Non-pigmented ciliary epithelial cell (primary cell): ENCODE results near the gene CACNA1H.

Experiments used
- DNase-seq: peaks from one replicate; pipeline ENCODE4 v3.0.0-alpha.2; 2010; ENCODE audit warnings: low read depth

CACNA1H gene

GRCh38 chr16:1123525-1124230 lies 29.2 kb upstream of the CACNA1H start:
- DNase-seq, result no peak

- DNase-seq, result no peak
Measured at GRCh38 chr16:1124291-1124690, 28.6 kb upstream of the CACNA1H start.

DNA sequence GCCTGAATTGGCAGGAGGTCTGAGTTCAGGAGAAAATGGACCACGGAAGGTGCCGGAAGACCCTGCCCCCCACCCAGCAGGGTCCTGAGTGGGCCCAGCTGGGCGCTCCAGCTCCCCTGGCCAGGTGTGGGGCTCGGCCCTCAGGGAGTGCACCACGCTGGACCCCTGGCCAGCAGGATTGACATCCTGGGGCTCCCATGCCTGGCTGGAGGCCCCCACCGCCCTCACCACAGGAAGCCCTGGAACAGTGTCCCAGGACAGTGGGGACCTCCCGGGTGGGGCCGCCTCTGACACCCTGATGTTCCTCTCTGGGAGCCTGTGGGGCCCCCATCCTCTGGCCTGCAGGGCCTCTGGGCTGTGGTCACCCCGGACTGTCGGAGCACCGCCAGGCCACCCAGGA lies 28.1 kb upstream of the CACNA1H start:
- DNase-seq, result no peak

GRCh38 chr16:1125471-1125870 lies 27.4 kb upstream of the CACNA1H start:
- DNase-seq, result no peak

DNA sequence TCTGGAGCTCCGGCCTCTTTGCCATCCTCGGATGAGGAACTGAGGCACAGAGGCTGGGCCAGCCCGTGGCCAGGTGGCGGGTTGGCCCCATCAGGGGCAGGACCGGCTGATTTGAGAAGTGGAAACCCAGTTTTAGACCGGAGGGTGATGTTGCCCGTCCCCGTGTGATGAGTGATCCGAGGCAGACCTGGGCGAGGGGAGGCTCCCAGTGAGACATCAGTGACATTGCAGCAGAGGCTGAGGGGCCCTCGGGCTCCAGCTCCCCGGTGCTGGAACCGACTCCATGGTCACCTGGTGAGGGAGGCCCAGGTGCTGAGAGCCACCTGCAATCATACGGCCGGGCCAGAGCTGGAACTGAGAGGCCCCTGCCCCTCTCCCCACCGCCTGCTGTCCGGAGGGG lies 26.9 kb upstream of the CACNA1H start:
- no peak for DNase-seq

GRCh38 chr16:1126586-1126985 lies 26.3 kb upstream of the CACNA1H start:
- DNase-seq, result no peak

DNA sequence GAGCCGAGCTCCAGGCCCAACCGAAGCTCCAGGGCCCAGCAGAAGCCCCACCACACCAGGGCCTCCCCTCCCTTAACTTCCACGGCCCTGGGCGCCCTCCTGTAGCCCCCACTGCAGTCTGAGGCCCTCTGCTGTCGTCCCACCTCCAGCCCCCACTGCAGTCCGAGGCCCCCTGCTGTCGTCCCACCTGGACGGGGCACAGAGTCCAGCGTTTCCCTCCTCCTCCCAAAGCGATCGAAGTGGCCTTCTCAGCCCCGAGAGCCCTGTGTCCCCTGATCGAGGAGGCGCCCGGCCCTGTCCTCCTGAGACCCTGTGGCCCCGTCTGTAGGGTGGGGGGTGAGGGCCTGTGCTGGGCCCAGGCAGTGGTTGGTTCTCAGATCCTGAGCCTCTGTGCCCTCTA lies 25.8 kb upstream of the CACNA1H start:
- DNase-seq, result no peak

DNA sequence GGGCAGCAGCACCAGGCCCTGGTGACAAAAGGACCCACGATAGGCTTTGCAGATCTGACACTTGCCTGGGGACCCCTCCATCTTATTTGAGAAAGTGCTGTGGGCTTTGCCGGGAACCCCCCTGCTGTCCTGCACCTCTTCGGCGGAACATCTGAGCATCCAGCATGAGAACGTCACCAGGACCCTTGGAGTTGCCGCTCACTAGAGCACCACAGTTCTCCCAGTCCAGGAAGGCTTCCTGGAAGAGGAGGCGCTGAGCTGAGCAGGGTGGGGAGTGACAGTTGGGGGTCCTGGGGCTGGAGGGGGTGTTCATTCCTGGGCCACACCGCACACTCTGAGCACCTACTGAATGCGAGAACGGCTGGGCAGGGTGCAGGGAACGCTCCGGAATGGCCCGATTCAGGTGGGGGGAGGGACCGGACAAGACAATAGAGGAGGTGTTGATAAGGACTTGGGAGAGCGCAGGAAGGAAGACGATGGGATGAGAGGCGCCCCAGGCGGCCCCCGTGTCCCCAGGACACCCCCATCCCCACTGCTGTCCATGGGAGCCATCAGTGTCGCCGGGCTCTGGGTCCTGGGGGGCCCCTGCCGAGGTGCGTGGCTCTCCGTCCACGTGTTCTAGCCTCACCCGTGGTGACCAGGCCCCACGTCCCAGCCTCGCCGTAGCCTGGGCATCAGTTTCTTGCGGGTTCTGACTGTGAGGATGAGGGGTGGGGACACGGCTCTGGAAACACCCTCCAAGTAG lies 24.8 kb upstream of the CACNA1H start:
- no peak for DNase-seq

GRCh38 chr16:1129106-1129960 lies 23.6 kb upstream of the CACNA1H start:
- no peak for DNase-seq

- DNase-seq, result no peak
Measured at GRCh38 chr16:1130382-1130781, 22.5 kb upstream of the CACNA1H start.

DNA sequence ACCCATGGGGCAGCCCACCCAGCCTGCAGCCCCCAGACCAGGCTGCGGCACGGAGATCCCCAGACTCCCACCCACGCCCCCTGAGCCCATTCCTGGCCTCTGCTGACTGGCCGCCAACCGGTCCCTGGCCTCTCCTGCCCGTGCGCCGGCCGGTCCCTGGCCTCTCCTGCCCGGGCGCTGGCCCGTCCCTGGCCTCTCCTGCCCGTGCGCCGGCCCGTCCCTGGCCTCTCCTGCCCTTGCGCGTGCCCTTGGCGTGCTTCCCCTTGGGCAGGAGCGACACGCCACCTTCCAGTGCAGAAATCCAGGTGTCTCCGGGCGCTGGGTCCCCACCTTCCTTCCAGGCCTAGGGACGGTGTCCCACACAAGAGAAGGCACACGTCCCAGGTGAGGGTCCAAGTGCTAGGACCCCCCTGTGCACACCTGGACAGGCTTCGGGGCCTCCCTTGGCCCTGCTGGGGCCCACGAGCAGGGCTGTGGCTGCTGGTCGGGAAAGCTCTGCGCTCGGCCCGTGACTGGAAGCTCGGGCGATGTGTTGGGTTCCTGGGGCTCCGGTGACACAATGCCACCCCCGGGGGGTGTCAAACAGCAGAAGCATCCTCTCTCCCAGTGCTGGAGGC lies 21.4 kb upstream of the CACNA1H start:
- no peak for DNase-seq

GRCh38 chr16:1132431-1132830 lies 20.5 kb upstream of the CACNA1H start:
- DNase-seq, result no peak

- no peak for DNase-seq
Measured at GRCh38 chr16:1133271-1133670, 19.6 kb upstream of the CACNA1H start.

GRCh38 chr16:1133810-1134520 lies 18.9 kb upstream of the CACNA1H start:
- DNase-seq, result no peak

- DNase-seq, result no peak
Measured at GRCh38 chr16:1134776-1135458, 18.0 kb upstream of the CACNA1H start.

- no peak for DNase-seq
Measured at GRCh38 chr16:1135459-1135825, 17.5 kb upstream of the CACNA1H start.

GRCh38 chr16:1137604-1138003 lies 15.3 kb upstream of the CACNA1H start:
- DNase-seq, result peak; percentile 80

- no peak for DNase-seq
Measured at GRCh38 chr16:1140582-1141162, 12.2 kb upstream of the CACNA1H start.

- no peak for DNase-seq
Measured at GRCh38 chr16:1141191-1141590, 11.7 kb upstream of the CACNA1H start.

GRCh38 chr16:1141716-1142115 lies 11.2 kb upstream of the CACNA1H start:
- no peak for DNase-seq

- no peak for DNase-seq
Measured at GRCh38 chr16:1142911-1143310, 10.0 kb upstream of the CACNA1H start.
